Upper lobe of left lung (tissue), 4 donors: Measurements from ENCODE around the gene SCRT2.

ENCODE experiments used
- CTCF ChIP-seq, 6 experiments: fragments of 450-650 bp in 4 of 6; fragments of 200-600 bp in 2 of 6; sonication (generic) in 2 of 6; IDR thresholded peaks; one replicate each; pipeline ENCODE4 v1.5.1; 2016 to 2019; ENCODE audit warnings: antibody characterized with exemption in 6 of 6
- EP300 ChIP-seq, 4 donors: sonication (generic); formaldehyde crosslinking; IDR thresholded peaks; one replicate each; pipeline ENCODE4 v1.5.1; 2017; ENCODE audit warnings: antibody characterized with exemption in 4 of 4, control low read depth in 2 of 4
- POLR2A ChIP-seq, 4 donors: fragments of 450-650 bp; IDR thresholded peaks; one replicate each; pipeline ENCODE4 v1.5.1; 2016 to 2017; ENCODE audit warnings: antibody characterized with exemption in 4 of 4, mild to moderate bottlenecking in 2 of 4
- POLR2AphosphoS5 ChIP-seq, 2 donors: sonication (generic); formaldehyde crosslinking; IDR thresholded peaks; one replicate each; pipeline ENCODE4 v1.5.1; 2017; ENCODE audit warnings: antibody characterized with exemption in 2 of 2

DNA sequence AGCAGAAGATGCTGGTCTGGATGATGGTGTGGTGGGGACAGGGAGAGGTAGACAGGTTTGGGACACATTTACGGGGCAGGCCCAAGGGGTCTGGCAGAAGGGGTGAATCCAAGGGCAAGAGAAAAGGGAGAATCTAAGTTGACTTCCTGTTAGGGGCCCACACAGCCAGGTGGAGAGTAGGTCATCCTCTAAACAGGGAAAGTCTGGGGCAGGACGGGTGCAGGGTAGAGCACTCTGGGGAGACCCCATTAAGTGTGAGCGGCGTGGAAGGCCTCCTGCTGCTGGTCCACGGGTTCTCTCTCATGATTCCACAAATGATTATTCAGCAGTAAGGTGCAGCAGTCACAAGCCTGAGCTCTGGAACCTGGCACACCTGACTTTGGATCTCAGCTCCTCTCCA is 25.3 kb downstream of the SCRT2 start:
- no peak for TF ChIP-seq EP300 (IDR thresholded peaks at IDR 0.05)
- TF ChIP-seq POLR2AphosphoS5 (IDR thresholded peaks at IDR 0.05), result no peak
- no peak for TF ChIP-seq CTCF (IDR thresholded peaks at IDR 0.05)
- no peak for TF ChIP-seq POLR2A (IDR thresholded peaks at IDR 0.05)
